ENCODE results near the gene EPG5. TPM values are rescaled to one million over a fixed set of nuclear protein-coding genes. Genes with fewer than 3 reads are reported as not detected.

EPG5 gene
- total RNA-seq, 1 experiment from 2014 or later: 22.7 TPM

DNA sequence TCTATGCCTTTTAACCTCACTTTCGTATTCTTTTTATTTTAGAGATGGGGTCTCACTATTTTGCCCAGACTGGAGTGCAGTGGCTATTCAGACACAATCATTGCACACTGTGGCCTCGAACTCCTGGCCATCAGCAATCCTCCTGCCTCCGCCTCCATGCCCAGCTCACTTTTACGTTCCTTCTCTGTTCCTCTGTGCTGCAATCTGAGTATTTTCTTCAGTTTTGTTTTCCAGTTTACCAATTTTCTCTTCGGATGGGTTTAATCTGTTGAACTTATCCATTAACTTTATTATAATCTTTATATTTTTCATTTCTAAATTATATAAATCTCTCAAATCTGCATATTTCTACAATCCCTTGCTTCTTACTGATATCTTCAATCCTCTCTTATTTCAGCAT is 103.0 kb downstream of the EPG5 start:
- H3K27me3 Mint-ChIP-seq (ENCODE audit: low read depth): no peaks in the 10 kb centered on the region
- ChIA-PET CTCF (no interaction called here), POLR2A (no interaction called here)
- ATAC-seq (no peak), DNase-seq (ENCODE audit: low spot score) (no peak)
- H3K4me3 Mint-ChIP-seq: no peak overlapping the region
- H3K4me1 Mint-ChIP-seq: no peaks in the 10 kb centered on the region
- TF ChIP-seq, protein P1, sequence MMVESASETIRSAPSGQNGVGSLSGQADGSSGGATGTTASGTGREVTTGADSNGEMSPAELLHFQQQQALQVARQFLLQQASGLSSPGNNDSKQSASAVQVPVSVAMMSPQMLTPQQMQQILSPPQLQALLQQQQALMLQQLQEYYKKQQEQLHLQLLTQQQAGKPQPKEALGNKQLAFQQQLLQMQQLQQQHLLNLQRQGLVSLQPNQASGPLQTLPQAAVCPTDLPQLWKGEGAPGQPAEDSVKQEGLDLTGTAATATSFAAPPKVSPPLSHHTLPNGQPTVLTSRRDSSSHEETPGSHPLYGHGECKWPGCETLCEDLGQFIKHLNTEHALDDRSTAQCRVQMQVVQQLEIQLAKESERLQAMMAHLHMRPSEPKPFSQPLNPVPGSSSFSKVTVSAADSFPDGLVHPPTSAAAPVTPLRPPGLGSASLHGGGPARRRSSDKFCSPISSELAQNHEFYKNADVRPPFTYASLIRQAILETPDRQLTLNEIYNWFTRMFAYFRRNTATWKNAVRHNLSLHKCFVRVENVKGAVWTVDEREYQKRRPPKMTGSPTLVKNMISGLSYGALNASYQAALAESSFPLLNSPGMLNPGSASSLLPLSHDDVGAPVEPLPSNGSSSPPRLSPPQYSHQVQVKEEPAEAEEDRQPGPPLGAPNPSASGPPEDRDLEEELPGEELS (CRISPR knock-in tag; IDR thresholded peaks at IDR 0.05): no peak
- TF ChIP-seq IRF2 (CRISPR knock-in tag; IDR thresholded peaks at IDR 0.05; ENCODE audit: borderline replicate concordance, low read depth) (no peak), TEAD4 (CRISPR knock-in tag; IDR thresholded peaks at IDR 0.05) (no peak), SP1 (CRISPR knock-in tag; conservative IDR thresholded peaks at IDR 0.05) (no peak), ESRRA (CRISPR knock-in tag; IDR thresholded peaks at IDR 0.05; ENCODE audit: borderline replicate concordance) (no peak), CBFB (CRISPR knock-in tag; IDR thresholded peaks at IDR 0.05; ENCODE audit: low read depth) (no peak), ZNF263 (CRISPR knock-in tag; IDR thresholded peaks at IDR 0.05; ENCODE audit: low read depth) (no peak), ZNF671 (CRISPR knock-in tag; IDR thresholded peaks at IDR 0.05) (no peak), SMAD4 (CRISPR knock-in tag; IDR thresholded peaks at IDR 0.05) (no peak)
- TF ChIP-seq, protein P2, sequence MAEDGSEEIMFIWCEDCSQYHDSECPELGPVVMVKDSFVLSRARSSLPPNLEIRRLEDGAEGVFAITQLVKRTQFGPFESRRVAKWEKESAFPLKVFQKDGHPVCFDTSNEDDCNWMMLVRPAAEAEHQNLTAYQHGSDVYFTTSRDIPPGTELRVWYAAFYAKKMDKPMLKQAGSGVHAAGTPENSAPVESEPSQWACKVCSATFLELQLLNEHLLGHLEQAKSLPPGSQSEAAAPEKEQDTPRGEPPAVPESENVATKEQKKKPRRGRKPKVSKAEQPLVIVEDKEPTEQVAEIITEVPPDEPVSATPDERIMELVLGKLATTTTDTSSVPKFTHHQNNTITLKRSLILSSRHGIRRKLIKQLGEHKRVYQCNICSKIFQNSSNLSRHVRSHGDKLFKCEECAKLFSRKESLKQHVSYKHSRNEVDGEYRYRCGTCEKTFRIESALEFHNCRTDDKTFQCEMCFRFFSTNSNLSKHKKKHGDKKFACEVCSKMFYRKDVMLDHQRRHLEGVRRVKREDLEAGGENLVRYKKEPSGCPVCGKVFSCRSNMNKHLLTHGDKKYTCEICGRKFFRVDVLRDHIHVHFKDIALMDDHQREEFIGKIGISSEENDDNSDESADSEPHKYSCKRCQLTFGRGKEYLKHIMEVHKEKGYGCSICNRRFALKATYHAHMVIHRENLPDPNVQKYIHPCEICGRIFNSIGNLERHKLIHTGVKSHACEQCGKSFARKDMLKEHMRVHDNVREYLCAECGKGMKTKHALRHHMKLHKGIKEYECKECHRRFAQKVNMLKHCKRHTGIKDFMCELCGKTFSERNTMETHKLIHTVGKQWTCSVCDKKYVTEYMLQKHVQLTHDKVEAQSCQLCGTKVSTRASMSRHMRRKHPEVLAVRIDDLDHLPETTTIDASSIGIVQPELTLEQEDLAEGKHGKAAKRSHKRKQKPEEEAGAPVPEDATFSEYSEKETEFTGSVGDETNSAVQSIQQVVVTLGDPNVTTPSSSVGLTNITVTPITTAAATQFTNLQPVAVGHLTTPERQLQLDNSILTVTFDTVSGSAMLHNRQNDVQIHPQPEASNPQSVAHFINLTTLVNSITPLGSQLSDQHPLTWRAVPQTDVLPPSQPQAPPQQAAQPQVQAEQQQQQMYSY (CRISPR knock-in tag; IDR thresholded peaks at IDR 0.05): no peak
- TF ChIP-seq, protein P3, sequence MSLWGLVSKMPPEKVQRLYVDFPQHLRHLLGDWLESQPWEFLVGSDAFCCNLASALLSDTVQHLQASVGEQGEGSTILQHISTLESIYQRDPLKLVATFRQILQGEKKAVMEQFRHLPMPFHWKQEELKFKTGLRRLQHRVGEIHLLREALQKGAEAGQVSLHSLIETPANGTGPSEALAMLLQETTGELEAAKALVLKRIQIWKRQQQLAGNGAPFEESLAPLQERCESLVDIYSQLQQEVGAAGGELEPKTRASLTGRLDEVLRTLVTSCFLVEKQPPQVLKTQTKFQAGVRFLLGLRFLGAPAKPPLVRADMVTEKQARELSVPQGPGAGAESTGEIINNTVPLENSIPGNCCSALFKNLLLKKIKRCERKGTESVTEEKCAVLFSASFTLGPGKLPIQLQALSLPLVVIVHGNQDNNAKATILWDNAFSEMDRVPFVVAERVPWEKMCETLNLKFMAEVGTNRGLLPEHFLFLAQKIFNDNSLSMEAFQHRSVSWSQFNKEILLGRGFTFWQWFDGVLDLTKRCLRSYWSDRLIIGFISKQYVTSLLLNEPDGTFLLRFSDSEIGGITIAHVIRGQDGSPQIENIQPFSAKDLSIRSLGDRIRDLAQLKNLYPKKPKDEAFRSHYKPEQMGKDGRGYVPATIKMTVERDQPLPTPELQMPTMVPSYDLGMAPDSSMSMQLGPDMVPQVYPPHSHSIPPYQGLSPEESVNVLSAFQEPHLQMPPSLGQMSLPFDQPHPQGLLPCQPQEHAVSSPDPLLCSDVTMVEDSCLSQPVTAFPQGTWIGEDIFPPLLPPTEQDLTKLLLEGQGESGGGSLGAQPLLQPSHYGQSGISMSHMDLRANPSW (CRISPR knock-in tag; conservative IDR thresholded peaks at IDR 0.05; ENCODE audit: low read depth): no peak
- peaks cover 49% of the 10 kb centered on the region for H3K36me3 Mint-ChIP-seq
- no peaks in the 10 kb centered on the region for H3K9me3 Mint-ChIP-seq
- no peak overlapping the region for H3K27ac Mint-ChIP-seq

DNA sequence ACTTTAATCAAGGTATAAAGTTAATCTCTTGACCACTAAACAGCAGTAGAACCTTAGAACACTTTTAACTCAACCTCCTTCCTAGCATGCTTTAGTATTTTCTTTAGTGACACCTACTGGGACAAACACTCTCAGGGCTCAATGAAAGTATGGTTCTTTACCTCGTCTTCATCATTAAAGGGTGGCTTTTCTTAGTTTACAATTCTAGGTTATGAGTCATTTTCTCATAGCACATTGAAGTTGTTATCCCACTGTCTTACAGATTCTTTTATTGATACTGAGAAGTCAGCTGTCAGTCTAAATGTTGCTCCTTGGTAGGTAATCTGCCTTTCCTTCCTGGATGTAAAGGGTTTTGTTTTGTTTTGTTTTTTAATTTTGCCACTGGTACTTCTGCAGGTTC is 103.7 kb downstream of the EPG5 start:
- Mint-ChIP-seq H3K27ac (no peak overlapping the region), H3K9me3 (no peaks in the 10 kb centered on the region), H3K4me3 (no peak overlapping the region), H3K27me3 (ENCODE audit: low read depth) (no peaks in the 10 kb centered on the region), H3K4me1 (no peaks in the 10 kb centered on the region), H3K36me3 (peaks cover 51% of the 10 kb centered on the region)
- POLR2A ChIA-PET: no interaction called here
- ATAC-seq: no peak
- DNase-seq (ENCODE audit: low spot score): no peak
- CTCF ChIA-PET: no interaction called here
- TF ChIP-seq, protein P4, sequence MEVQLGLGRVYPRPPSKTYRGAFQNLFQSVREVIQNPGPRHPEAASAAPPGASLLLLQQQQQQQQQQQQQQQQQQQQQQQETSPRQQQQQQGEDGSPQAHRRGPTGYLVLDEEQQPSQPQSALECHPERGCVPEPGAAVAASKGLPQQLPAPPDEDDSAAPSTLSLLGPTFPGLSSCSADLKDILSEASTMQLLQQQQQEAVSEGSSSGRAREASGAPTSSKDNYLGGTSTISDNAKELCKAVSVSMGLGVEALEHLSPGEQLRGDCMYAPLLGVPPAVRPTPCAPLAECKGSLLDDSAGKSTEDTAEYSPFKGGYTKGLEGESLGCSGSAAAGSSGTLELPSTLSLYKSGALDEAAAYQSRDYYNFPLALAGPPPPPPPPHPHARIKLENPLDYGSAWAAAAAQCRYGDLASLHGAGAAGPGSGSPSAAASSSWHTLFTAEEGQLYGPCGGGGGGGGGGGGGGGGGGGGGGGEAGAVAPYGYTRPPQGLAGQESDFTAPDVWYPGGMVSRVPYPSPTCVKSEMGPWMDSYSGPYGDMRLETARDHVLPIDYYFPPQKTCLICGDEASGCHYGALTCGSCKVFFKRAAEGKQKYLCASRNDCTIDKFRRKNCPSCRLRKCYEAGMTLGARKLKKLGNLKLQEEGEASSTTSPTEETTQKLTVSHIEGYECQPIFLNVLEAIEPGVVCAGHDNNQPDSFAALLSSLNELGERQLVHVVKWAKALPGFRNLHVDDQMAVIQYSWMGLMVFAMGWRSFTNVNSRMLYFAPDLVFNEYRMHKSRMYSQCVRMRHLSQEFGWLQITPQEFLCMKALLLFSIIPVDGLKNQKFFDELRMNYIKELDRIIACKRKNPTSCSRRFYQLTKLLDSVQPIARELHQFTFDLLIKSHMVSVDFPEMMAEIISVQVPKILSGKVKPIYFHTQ (CRISPR knock-in tag; IDR thresholded peaks at IDR 0.05): no peak
- TF ChIP-seq FOXK1 (CRISPR knock-in tag; IDR thresholded peaks at IDR 0.05) (no peak), TCF7 (CRISPR knock-in tag; IDR thresholded peaks at IDR 0.05; ENCODE audit: low read depth) (no peak)
- TF ChIP-seq, protein P5, sequence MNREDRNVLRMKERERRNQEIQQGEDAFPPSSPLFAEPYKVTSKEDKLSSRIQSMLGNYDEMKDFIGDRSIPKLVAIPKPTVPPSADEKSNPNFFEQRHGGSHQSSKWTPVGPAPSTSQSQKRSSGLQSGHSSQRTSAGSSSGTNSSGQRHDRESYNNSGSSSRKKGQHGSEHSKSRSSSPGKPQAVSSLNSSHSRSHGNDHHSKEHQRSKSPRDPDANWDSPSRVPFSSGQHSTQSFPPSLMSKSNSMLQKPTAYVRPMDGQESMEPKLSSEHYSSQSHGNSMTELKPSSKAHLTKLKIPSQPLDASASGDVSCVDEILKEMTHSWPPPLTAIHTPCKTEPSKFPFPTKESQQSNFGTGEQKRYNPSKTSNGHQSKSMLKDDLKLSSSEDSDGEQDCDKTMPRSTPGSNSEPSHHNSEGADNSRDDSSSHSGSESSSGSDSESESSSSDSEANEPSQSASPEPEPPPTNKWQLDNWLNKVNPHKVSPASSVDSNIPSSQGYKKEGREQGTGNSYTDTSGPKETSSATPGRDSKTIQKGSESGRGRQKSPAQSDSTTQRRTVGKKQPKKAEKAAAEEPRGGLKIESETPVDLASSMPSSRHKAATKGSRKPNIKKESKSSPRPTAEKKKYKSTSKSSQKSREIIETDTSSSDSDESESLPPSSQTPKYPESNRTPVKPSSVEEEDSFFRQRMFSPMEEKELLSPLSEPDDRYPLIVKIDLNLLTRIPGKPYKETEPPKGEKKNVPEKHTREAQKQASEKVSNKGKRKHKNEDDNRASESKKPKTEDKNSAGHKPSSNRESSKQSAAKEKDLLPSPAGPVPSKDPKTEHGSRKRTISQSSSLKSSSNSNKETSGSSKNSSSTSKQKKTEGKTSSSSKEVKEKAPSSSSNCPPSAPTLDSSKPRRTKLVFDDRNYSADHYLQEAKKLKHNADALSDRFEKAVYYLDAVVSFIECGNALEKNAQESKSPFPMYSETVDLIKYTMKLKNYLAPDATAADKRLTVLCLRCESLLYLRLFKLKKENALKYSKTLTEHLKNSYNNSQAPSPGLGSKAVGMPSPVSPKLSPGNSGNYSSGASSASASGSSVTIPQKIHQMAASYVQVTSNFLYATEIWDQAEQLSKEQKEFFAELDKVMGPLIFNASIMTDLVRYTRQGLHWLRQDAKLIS (CRISPR knock-in tag; IDR thresholded peaks at IDR 0.05; ENCODE audit: borderline replicate concordance): no peak
- TF ChIP-seq, protein P6, sequence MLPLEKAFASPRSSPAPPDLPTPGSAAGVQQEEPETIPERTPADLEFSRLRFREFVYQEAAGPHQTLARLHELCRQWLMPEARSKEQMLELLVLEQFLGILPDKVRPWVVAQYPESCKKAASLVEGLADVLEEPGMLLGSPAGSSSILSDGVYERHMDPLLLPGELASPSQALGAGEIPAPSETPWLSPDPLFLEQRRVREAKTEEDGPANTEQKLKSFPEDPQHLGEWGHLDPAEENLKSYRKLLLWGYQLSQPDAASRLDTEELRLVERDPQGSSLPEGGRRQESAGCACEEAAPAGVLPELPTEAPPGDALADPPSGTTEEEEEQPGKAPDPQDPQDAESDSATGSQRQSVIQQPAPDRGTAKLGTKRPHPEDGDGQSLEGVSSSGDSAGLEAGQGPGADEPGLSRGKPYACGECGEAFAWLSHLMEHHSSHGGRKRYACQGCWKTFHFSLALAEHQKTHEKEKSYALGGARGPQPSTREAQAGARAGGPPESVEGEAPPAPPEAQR (CRISPR knock-in tag; IDR thresholded peaks at IDR 0.05): no peak

Data from WTC11 (cell line).